Measurements from ENCODE around the gene RNF103. TPM values are rescaled to one million over a fixed set of nuclear protein-coding genes. Genes with fewer than 3 reads are reported as not detected.

Gene RNF103
- polyA plus RNA-seq, 3 donors, result 32.6 to 39.6 (median 37.0) TPM

DNA sequence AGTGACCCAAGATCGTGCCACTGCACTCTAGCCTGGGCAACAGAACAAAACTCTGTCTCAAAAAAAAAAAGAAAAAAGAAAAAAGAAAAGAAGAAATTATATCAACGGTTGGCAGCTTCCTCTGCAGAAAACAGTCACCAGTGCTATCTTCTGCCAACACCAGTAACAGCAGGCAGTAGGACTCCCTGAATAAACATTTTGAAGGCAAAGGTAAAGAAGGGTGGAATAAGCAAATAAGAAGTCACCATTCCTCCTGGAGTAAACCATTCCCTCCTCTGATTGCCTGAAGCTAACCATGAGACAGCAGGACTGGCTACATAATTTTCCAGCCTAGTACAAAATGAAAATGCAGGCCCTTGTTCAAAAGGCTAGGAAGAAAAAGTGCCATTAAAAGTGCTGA, 9.0 kb upstream of the RNF103 start:
- no peak for DNase-seq (ENCODE audit: extremely low read depth in 1 of 11, low read depth in 9 of 11, low spot score in 4 of 11)

DNA sequence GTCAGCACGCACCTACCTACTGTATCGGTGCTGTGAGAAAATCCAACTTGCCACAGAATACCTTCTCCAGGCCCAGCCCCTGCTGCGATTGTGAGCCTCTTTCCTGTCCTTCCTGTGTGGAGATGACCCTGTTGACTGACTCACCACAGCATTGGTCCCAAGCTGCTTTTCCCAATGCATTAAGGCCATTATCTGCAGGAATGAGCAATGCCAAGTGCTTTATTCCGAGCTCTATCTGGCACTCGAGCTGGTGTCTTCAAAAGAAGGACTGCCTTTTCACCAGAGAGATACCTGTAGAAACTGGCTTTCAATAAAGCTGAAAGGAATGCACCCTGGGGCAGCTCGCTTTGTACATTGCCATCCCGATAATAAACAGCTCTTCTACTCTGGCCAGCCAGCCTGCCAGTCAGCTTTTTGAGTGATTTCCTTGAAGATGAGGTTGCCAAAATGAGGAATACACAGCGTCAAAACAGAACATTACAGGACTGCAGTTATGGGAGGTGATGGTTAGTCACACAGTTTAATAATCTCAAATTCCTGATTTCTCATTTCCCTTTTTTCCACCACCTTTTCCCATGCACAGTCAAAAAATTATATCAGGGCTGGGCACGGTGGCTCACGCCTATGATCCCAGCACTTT, 8.3 kb upstream of the RNF103 start:
- no peak for DNase-seq (ENCODE audit: extremely low read depth in 1 of 11, low read depth in 9 of 11, low spot score in 4 of 11)

DNA sequence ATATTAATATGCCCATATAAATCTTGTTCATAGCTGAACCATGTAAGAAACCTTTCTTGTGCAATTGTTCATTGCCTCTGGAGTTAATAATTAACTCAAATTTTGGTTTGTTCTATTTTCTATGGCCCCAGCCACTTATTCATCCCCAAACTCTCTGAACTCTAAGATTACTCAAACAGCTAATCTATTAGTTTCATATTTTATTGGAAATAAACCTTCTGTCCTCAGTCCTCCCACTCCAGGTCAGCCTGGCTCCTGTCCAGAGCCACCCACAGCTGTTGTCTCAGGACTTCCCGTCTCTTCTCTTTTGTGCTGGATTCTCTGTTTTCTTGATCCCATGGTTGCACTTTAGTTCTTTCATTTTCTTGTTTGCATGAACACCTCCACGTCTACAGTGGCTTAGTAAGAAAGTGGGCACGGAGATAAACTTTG, 4.4 kb upstream of the RNF103 start:
- no peak for DNase-seq (ENCODE audit: extremely low read depth in 1 of 11, low read depth in 9 of 11, low spot score in 4 of 11)

DNA sequence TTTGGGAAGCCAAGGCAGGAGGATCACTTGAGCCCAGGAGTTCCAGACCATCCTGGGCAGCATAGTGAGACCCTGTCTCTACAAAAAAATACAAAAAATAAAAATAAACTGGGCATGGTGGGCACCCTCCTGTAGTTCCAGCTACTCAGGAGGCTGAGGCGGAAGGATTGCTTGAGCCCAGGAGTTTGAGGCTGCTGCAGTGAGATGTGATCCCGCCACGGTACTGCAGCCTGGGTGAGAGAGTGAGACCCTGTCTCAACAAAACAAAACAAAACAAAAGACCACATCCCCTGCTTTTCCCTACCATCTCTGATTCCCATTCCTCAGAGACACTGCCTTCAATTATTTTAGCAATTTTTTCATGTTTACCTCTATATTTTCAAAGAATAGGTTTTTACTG, 3.9 kb upstream of the RNF103 start:
- no peak for DNase-seq (ENCODE audit: extremely low read depth in 1 of 11, low read depth in 9 of 11, low spot score in 4 of 11)

DNA sequence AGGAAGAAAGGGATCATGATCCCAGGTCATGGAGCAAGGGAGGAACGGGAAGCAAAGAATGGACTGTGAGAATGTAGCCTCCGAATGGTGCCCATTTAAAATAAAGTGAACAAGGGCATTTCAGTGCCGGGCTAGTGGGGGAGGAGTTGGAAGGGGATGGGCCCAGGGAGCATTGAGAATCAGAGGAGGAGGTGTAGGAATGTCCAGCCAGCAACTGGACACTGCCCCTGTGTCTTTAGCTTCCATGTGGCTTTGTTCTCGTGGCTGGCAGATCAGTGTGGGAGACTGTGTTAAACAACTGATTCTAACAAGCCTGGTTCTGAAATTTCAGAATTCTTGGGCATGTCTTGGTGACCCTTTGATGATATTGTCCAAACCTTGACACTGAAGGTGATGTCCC, 1.4 kb upstream of the RNF103 start:
- no peak for DNase-seq (ENCODE audit: extremely low read depth in 1 of 11, low read depth in 9 of 11, low spot score in 4 of 11)

DNA sequence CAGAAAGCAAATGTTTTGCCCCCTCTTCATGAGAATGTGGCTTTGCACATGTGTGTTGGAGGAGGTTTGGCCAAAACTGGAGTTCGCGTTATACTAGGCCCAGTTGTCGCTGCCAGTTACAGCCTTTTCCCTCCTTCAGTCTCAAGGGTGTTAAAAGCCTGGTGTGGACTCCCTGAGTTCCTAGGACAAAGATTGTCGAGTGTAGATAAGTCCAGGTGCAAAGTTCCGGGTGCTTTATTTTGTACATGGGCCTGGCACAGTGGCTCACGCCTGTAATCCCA, 542 bp upstream of the RNF103 start:
- peak in 1 of 11 donors; percentile 6 for DNase-seq (ENCODE audit: extremely low read depth in 1 of 11, low read depth in 9 of 11, low spot score in 4 of 11)

DNA sequence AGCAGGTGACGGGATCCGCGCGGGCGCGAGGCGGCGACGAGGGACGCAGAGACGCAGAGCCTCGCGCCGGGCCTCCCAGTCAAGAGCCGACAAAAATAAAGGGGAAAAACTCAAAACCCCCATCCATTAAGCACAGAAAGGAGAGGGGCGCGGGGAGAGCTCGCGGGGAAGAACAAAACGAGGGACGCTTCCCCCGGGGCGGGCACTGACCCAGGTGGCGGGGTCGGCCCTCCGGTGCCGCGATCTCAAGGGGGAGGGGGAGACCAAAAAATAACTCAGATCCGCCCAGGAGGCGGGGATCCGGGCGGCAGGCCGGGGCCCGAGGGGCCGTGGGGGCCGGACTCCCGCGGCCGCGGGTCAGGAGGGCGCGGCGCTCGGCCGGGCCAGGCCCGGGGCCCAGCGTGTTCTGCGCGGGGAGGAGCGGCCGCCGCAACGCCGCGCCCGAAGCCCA, 597 bp downstream of the RNF103 start:
- peak in 8 of 11 donors; percentile 15 to 46 (median 26) for DNase-seq (ENCODE audit: extremely low read depth in 1 of 11, low read depth in 9 of 11, low spot score in 4 of 11)

DNA sequence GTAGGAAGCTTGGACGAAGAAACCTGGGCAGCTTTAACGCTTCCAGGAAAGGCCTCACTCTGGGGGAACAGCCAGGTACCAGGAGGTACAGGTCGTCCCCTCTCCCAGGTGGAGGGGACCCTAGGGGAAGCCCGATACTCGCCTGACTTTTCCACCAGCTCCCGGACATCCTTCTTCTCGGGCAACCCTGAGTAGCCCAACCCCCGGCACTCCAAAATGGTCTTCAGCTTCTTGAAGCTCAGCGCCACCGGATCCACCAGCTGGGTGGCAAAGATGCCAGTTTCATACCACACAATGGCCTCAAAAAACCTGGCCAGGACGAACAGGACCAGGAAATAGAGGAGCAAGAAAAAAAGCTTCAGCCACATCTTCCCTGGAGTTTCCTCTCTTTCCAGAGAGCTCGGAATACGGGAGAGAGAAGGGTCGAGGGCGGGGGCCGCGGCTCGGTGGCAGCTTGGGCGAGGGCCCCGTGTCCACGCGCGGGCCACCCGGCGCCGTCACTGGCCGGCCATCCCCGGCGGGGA, 1.1 kb downstream of the RNF103 start:
- DNase-seq (ENCODE audit: extremely low read depth in 1 of 11, low read depth in 9 of 11, low spot score in 4 of 11), result peak in 8 of 11 donors; percentile 12 to 46 (median 30)

DNA sequence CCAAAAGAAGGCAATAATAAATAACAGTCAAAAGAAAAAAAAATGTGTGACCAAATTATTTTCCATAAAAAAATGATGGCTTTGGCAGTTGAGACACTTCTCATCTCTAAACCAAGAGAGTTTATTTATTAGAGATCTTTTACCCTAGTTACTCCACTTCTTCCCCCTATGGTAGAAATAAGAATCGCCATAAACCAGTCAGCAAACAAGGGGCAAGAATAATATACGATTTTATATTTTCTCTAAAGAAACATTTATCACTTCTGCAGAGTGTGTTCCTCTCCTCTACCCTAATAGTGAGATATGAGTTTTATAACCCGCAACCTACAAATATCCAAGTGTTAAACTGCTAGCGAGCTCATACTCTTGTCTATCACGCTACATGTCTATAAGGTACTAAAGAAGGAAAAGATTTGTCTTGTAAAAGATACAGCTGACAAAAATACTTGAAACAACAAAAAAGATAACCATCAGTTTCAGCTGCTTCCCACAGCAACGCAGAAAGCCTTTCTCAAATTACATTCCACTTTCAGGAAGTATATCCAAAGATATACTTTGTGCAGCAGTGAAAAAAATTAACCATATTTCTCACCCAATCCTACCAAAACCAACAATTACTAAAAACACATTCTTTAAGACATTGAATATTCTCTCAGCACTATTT, 2.3 kb downstream of the RNF103 start:
- no peak for DNase-seq (ENCODE audit: extremely low read depth in 1 of 11, low read depth in 9 of 11, low spot score in 4 of 11)

DNA sequence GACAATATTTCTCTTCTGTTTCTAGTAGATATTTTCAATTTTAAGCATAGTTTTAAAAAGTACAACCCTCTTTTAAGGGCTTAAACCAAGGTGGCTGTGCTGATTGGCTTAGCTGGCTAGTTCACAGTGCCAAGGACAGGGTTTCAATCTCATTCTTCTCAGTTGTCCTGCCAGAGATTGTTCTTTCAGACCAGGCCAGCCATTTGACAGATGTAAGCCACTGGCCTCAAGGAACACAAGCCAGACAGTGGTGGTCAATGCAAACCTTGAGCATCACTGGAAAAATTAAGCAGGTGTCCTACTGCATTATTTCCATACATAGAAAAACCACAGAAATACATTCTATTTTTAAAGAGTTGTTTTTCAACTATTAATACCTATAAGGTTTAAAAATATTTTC, 5.9 kb downstream of the RNF103 start:
- DNase-seq (ENCODE audit: extremely low read depth in 1 of 11, low read depth in 9 of 11, low spot score in 4 of 11), result no peak

DNA sequence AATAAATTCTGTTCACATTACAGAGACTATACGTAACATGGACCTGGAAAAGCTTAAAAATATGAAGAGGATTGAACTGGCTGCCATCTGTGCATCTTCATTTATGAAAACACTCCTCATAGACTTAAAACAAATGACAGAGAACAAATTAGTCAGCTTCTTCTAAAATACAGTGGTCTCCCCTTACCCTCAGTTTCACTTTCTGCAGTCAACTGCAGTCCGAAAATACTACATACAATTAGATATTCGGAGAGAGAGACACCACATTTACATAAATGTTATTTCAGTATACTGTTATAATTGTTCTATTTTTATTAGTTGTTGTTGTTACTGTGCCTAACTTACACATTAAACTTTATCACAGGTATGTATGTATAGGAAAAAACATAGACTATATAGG, 6.5 kb downstream of the RNF103 start:
- no peak for DNase-seq (ENCODE audit: extremely low read depth in 1 of 11, low read depth in 9 of 11, low spot score in 4 of 11)

DNA sequence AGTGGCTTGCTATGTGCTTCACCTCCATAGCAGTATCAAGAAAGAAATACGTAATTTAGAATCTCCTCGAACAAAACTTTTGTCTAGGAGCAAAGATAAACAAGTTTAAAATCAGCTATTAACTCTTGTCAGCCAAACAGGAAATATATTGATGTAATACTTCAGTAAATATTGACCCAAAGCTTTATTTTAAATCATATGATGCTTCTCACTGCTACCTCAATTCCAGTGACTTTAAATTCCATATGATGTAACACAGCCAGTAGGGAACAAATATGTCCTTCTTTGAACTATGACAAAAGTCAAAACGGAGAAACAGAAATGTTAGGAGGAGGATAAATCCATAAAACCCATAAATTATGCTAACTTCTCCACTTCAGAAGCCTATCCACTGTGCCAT, 7.2 kb downstream of the RNF103 start:
- no peak for DNase-seq (ENCODE audit: extremely low read depth in 1 of 11, low read depth in 9 of 11, low spot score in 4 of 11)

DNA sequence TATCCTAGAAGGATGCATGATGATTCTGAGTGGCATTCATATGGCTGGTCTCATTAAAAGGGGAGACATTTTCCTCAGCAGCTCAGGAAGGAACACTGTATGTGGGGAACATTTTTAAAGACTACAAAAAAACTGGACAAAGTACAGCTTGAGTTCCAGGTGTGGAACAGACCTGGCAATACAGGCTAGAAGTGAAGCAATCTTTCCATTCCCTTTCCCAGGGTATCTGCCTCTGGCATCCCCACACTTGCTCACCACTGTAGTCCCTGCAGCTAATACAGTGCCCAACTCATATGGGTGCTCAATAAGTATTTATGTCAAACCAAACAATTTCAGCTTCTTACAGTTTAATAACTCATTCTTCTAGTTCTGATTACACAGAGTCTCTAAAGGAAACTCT, 8.1 kb downstream of the RNF103 start:
- DNase-seq (ENCODE audit: extremely low read depth in 1 of 11, low read depth in 9 of 11, low spot score in 4 of 11), result no peak

DNA sequence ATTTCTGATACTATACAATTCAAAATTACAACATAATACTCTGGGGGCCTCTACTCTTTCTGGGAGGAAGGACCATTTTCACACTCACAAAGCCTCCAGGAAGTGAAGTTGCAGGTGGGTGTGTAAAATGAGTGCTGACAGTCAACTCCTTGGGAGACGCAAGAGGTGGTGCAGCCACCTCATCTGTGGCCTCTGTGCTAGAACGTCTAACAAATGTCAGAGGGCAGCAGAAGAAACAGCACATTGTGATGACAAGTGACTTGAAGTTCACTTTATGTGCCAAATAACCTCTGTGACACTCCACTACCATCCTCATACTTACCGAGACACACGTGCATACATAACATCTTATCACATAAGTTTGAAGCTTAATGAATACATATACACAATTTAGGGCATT, 10.2 kb downstream of the RNF103 start:
- DNase-seq (ENCODE audit: extremely low read depth in 1 of 11, low read depth in 9 of 11, low spot score in 4 of 11), result no peak

DNA sequence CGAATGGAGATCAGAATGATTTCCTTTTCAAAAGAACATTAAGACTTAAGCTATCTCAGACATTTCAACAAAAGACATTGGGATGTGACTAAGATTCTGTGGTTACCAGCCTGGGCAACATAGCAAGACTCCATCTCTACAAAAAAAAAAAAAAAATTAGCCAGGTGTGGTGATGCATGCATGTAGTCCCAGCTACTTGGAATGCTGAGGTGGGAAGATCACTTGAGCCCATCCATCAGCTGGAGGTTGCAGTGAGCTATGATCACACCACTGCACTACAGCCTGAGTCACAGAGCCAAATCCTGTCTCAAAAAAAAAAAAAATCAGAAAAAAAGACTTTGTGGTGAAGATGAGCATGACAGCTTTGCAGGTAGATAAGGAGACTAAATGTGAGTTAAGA, 12.8 kb downstream of the RNF103 start:
- no peak for DNase-seq (ENCODE audit: extremely low read depth in 1 of 11, low read depth in 9 of 11, low spot score in 4 of 11)

DNA sequence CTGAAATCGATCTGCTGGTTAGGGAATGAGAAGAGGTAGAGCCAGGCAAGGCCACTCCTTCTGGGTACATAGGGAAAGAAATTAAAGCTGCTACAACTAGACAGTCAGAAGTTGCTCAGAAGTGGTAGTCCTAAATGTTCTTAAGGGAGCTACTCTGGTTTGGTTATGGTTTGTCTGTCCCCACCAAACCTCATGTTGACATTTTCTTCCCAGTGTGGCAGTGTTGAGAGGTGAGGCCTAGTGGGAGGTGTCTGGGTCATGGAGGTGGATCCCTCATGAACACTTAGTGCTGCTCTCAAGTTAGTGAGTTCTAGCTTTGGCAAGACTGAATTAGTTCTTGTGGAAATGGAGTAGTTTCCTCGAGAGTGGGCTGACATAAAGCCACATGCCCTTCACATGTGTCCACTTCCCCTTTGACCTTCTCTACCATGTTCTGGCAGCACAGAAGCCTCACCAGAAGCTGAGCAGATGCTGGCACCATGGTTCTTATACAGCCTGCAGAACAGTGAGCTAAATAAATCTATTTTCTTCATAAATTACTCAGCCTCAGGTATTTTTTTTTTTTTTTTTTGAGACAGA, 14.7 kb downstream of the RNF103 start:
- DNase-seq (ENCODE audit: extremely low read depth in 1 of 11, low read depth in 9 of 11, low spot score in 4 of 11), result no peak

DNA sequence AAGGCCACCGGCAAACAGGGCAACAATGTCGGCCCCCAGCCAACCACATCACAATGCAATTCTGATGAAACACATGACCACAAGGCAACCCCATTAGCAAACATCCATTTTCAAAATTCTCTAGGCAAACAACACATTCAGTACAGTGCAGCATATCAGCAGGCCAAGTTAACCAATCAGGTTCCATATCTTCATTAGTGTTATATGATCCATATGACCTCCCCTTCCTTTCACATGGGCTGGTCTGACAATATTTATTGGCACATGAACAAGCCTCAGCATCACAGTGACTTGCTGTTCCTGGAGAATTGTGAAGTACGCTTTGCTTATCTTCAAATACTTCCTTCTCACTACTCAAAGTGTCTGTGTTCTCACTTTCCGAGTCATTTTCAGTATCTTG, 19.8 kb downstream of the RNF103 start:
- no peak for DNase-seq (ENCODE audit: extremely low read depth in 1 of 11, low read depth in 9 of 11, low spot score in 4 of 11)

DNA sequence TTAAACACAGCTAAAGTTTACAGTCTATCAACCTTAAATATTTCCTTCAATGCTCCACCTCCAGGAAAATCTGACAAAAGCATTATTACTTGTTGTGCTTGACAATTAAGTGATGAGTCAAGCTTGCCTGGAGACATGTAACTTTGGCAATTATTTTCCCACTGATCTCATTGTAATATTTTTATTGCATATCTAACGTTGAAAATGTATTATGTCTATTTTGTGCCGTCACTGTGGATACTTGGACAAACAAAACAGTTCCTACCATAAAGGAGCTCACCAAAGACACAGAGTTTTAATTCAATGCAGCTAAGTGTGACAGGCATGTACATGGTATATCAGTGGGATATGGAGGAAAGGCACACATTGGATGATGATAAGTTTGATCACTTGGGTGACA, 24.7 kb downstream of the RNF103 start:
- DNase-seq (ENCODE audit: extremely low read depth in 1 of 11, low read depth in 9 of 11, low spot score in 4 of 11), result no peak

DNA sequence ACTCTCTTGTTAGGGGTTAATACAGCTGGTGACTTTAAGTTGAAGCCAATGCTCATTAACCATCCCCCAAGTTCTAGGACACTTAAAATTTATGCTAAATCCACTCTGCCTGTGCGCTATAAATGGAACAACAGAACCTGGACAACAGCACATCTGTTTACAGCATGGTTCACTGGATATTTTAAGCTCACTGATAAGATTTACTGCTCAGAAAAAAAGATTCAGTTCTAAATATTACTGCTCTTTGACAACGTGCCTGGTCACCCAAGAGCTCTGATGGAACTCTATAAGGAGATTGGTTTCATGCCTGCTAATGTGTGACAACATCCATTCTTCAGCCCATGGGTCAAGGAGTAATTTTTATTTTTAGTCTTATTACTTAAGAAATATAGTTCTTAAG, 27.5 kb downstream of the RNF103 start:
- DNase-seq (ENCODE audit: extremely low read depth in 1 of 11, low read depth in 9 of 11, low spot score in 4 of 11), result no peak

DNA sequence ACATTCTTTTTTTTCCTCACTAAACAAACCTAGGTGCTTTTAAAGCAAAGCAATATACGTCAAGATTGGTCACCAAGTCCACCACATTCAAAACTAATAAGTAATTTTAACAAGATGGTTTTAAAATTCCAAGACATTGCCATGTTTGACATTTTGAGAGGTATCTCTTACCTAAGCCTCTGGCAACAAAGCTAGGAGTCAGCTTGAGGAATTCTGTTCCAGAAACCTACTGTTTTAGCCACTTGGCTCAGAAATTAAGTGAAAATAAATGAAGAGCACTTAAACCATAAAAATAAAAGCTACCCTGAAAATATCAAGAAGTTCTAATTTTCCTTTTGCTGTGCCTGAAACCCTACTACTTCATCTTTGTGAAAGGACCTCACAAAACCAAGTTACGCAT, 30.4 kb downstream of the RNF103 start:
- DNase-seq (ENCODE audit: extremely low read depth in 1 of 11, low read depth in 9 of 11, low spot score in 4 of 11), result no peak
